Stimulated activated CD4-positive, alpha-beta T cell treated with anti-CD3 and anti-CD28 coated beads, Interleukin-12 subunit alpha, Interleukin-12 subunit beta, amount 100 ng/mL, for 24 hours (primary cell): ENCODE measurements around the gene EHD2.
A peak's percentile ranks its signal among the peaks of the same experiment; 100 is the strongest.
"Not testable (repeated sequence)": the region's sequence is repeated elsewhere in the genome, so short reads cannot be mapped to it uniquely, and the experiment has no call there.

Experiments
- DNase-seq, 2 experiments: peaks; one replicate each; pipeline ENCODE4 v3.0.0-alpha.2; 2020; ENCODE audit warnings: low read depth in 2 of 2

Gene EHD2

GRCh38 chr19:47713046-47714021 is at the start of gene EHD2:
TSS of gene EHD2 (plus strand) at chr19:47713422. CDS start at chr19:47716613, 3,191 bp downstream.
- DNase-seq, result peak in 1 of 2 experiments; percentile 39

GRCh38 chr19:47663435-47663910 is 49.7 kb upstream of the EHD2 start:
- no peak for DNase-seq

- DNase-seq, result no peak
Measured at GRCh38 chr19:47663911-47664771, 49.1 kb upstream of the EHD2 start.

GRCh38 chr19:47668556-47668955 is 44.7 kb upstream of the EHD2 start:
- DNase-seq, result not testable (repeated sequence)

GRCh38 chr19:47670736-47671135 is 42.5 kb upstream of the EHD2 start:
- no peak for DNase-seq

- no peak for DNase-seq
Measured at GRCh38 chr19:47671499-47671898, 41.7 kb upstream of the EHD2 start.

- DNase-seq, result no peak
Measured at GRCh38 chr19:47673426-47673825, 39.8 kb upstream of the EHD2 start.

GRCh38 chr19:47674548-47674947 is 38.7 kb upstream of the EHD2 start:
- no peak for DNase-seq

- DNase-seq, result no peak
Measured at GRCh38 chr19:47675271-47675670, 38.0 kb upstream of the EHD2 start.

- no peak for DNase-seq
Measured at GRCh38 chr19:47675859-47676258, 37.4 kb upstream of the EHD2 start.

GRCh38 chr19:47676811-47677210 is 36.4 kb upstream of the EHD2 start:
- DNase-seq, result no peak

- no peak for DNase-seq
Measured at GRCh38 chr19:47679251-47679900, 33.8 kb upstream of the EHD2 start.

- DNase-seq, result no peak
Measured at GRCh38 chr19:47679922-47680857, 33.0 kb upstream of the EHD2 start.

GRCh38 chr19:47680858-47681332 is 32.3 kb upstream of the EHD2 start:
- DNase-seq, result no peak

GRCh38 chr19:47681388-47681787 is 31.8 kb upstream of the EHD2 start:
- DNase-seq, result no peak

- no peak for DNase-seq
Measured at GRCh38 chr19:47681936-47682335, 31.3 kb upstream of the EHD2 start.

- no peak for DNase-seq
Measured at GRCh38 chr19:47682939-47683338, 30.3 kb upstream of the EHD2 start.

GRCh38 chr19:47686679-47687450 is 26.4 kb upstream of the EHD2 start:
- DNase-seq, result no peak

GRCh38 chr19:47687906-47688305 is 25.3 kb upstream of the EHD2 start:
- DNase-seq, result no peak

GRCh38 chr19:47691090-47691489 is 22.1 kb upstream of the EHD2 start:
- DNase-seq, result no peak
